Suprapubic skin (tissue), 4 donors: ENCODE data around the gene COMMD1.
A peak's percentile ranks its signal among the peaks of the same experiment; 100 is the strongest.

Experiments used
- EP300 ChIP-seq: sonication (generic); formaldehyde crosslinking; IDR thresholded peaks from one replicate; pipeline ENCODE4 v1.6.1; 2017; ENCODE audit warnings: antibody characterized with exemption
- POLR2A ChIP-seq, 2 donors: fragments of 450-650 bp; IDR thresholded peaks; one replicate each; pipeline ENCODE4 v1.6.1; 2017; ENCODE audit warnings: antibody characterized with exemption in 2 of 2, mild to moderate bottlenecking in 2 of 2, moderate library complexity in 2 of 2
- POLR2AphosphoS5 ChIP-seq, 3 donors: sonication (generic); formaldehyde crosslinking; IDR thresholded peaks; one replicate each; pipeline ENCODE4 v1.6.1; 2017; ENCODE audit warnings: antibody characterized with exemption in 3 of 3
- TF ChIP-seq, protein P1 (sequence below), 2 donors: fragments of 200-600 bp in 1 of 2; fragments of 450-650 bp in 1 of 2; sonication (generic) in 1 of 2; IDR thresholded peaks; one replicate each; pipeline ENCODE4 v1.5.1; 2016 to 2019; ENCODE audit warnings: antibody characterized with exemption in 2 of 2, mild to moderate bottlenecking in 1 of 2, moderate library complexity in 1 of 2

DNA sequence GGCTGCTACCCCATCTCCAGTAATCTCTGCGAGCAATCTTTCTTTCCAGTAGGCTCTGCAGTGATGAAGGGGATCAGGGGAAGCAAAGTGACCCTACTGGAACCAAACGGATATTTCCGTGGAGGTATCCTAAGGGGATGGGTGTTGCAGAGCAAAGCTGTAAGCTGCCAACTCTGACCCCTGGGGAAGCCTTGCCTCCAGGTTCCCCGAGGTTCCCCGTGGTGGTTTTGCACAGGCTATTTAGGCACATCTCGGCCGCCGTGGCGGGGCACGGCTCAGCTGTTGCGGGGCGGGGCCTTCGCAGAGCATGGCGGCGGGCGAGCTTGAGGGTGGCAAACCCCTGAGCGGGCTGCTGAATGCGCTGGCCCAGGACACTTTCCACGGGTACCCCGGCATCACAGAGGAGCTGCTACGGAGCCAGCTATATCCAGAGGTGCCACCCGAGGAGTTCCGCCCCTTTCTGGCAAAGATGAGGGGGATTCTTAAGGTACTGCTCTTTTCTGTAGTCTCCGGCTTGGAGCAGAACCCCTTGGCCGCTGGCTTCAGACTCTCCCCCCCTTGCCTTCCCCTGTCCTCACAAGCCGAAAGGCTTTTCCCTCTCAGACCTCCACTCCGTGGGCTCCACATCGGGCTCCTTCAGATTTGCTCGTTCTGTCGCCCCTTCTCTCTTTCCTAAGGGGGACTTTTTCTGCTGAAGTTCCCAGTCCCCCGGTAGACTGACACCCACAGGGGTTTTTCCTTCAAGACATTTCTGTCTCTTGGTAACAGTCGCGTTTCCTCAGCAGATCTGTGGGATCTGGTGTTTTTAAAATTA, at the start of gene COMMD1:
- TF ChIP-seq, protein P1, sequence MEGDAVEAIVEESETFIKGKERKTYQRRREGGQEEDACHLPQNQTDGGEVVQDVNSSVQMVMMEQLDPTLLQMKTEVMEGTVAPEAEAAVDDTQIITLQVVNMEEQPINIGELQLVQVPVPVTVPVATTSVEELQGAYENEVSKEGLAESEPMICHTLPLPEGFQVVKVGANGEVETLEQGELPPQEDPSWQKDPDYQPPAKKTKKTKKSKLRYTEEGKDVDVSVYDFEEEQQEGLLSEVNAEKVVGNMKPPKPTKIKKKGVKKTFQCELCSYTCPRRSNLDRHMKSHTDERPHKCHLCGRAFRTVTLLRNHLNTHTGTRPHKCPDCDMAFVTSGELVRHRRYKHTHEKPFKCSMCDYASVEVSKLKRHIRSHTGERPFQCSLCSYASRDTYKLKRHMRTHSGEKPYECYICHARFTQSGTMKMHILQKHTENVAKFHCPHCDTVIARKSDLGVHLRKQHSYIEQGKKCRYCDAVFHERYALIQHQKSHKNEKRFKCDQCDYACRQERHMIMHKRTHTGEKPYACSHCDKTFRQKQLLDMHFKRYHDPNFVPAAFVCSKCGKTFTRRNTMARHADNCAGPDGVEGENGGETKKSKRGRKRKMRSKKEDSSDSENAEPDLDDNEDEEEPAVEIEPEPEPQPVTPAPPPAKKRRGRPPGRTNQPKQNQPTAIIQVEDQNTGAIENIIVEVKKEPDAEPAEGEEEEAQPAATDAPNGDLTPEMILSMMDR (IDR thresholded peaks at IDR 0.05), result no peak
- no peak for TF ChIP-seq POLR2A (IDR thresholded peaks at IDR 0.05)
- peak in 1 of 3 donors; percentile 49 for TF ChIP-seq POLR2AphosphoS5 (IDR thresholded peaks at IDR 0.05)
- TF ChIP-seq EP300, result no peak
